Left renal pelvis (tissue), 4 donors: ENCODE data around the gene PARD3. TPM values are rescaled to one million over a fixed set of nuclear protein-coding genes. Genes with fewer than 3 reads are reported as not detected.
"Not testable (repeated sequence)": the region's sequence is repeated elsewhere in the genome, so short reads cannot be mapped to it uniquely, and the experiment has no call there.

Source experiments
- DNase-seq, 4 donors: peaks; one replicate each; pipeline ENCODE4 v3.0.0-alpha.2; 2013; ENCODE audit warnings: low read depth in 4 of 4, low spot score in 3 of 4
- polyA plus RNA-seq, 4 donors: library from polyadenylated mRNA; unstranded; fragments of 120-200 nt; gene quantifications; one replicate each; pipeline ENCODE4 v1.2.1, GENCODE V29; 2013; ENCODE audit not compliant: insufficient read length in 4 of 4

The PARD3 gene
- polyA plus RNA-seq, 4 donors = 56.7 to 75.5 (median 69.4) TPM

DNA sequence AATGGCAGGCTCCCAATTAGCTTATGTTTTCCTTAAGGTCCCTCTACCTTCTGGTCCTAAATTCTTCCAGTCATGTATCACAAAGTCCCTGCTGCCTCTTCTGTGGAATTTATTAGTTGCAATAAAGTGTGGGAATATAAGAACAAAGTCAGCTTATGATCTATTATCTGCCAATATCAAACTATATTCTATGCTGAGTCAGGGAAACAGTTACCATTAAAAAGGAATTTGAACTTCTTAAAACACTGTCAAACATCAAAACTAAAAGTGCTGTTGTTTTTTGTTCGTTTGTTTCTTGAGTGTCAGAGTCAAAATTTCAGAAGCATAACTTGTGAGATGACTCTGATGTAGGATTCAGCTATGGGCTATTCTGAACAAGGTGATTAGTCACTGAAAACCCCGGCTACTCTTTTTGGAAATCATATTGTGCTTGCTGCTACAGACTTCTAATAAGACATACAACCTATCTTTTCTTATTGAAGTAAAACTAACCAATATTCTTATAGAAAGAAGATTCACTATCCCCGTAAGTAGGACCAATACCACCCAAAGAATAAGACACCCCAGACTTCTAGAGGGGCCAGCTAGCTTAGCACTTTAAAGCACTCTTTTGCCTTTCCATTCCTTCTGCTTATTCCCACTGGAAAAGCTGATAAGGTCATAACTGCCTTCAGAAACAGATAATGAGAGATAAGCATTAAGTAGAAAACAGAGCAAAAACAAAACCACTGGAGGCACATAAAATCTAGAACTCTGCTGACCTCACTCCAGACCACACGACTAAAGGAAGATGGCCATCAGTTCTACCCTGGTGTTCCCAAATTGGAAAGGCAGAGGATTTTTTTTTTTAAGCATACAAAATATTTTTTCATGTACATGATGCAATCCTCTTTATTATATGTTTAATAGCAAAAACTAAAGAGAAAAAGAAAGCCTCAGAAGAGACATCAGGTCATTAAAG lies 370.6 kb downstream of the PARD3 start:
- no peak for DNase-seq

DNA sequence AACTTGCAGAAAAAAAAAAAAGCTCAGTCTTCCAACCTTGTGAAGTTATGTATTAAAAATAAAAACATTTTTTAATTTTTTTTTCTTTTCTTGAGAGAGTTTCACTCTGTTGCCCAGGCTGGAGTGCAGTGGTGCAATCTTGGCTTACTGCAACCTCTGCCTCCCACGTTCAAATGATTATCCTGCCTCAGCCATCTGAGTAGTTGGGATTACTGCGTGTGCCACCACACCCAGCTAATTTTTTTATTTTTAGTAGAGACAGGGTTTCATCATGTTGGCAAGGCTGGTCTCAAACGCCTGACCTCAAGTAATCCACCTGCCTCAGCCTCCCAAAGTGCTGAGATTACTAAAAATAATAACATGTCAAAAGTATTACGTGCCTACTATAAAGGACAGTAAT lies 375.7 kb downstream of the PARD3 start:
- DNase-seq = not testable (repeated sequence)

GRCh38 chr10:34438741-34439140 lies 376.4 kb downstream of the PARD3 start:
- no peak for DNase-seq

DNA sequence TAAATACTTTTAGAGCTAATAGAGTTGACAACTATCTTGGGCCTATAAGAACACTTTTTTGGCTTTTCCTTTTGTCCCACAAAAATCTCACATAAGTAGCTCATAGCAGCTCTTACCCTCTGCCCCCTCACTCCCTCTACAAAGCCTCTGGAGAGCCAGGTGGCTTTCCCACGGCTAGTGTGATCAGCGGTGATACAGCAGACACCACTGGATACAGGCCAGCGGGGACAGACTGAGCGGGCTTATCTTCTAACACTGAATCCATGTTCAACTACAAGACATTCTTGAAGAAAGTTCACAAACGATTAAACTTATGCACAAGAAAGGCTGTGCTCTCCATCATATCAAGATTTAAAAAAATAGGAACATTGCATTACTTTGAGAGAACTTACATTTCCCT lies 377.2 kb downstream of the PARD3 start:
- no peak for DNase-seq

DNA sequence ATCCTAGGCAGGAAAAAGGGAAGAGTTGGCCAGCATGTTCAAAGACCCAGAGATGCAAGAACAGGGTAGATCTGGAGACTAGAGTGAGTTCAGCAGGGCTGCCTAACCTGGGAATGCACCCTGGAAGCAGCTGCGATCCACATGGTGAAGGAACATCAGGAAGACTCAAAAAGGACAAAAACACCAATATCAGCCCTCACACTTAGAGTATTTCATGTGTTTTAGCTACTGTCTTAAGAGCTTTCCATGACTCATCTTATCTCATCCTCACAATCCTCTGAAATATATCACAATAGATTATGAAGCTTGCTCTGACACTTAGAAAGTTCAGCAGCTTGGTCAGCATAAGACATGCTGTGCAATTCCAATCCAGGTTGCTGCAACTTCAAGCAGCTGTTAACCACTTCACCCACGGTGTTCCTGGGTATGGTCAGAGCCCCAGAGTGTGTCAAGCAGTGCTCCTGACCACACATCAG lies 380.9 kb downstream of the PARD3 start:
- no peak for DNase-seq

DNA sequence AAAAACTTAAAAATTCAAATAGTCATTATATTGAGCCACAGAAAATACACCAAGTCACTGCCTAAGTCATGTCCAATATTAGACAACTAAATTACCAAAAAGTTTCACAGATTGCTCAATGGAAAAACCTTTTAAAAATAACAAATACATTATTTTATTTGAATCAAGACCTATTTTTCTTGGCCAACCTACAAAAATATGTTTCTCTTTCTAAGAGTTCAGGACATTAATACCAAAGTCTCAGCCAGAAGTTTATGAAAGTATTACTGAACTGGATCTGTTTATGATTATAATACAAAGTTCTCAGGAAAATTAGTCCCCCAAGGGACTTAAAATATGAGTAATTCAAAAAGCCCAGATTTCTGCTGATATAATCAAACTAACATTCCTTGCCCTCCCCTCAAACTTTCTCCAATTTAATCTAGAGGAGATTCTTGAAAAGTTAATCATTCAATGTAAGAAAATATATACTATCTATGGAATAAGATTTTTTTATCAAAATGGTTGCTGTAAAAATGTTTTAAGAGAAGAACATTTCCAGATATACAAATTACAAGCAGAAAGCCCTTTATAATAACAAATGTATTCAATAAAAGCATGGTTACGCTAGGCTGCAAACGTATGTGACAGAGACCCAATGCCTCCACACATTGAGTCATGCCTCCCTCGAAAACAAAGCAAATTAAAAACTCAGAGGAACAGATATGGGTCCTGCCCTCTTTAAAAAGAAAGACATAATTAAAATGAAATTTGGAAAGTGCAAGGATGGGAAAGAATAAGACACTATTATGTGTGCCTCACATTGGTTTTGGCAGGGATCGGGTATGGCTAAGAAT lies 381.6 kb downstream of the PARD3 start:
- DNase-seq = no peak

- no peak for DNase-seq
Observed at GRCh38 chr10:34432589-34432988, 382.5 kb downstream of the PARD3 start.

- DNase-seq = no peak
Observed at GRCh38 chr10:34430685-34431084, 384.4 kb downstream of the PARD3 start.

DNA sequence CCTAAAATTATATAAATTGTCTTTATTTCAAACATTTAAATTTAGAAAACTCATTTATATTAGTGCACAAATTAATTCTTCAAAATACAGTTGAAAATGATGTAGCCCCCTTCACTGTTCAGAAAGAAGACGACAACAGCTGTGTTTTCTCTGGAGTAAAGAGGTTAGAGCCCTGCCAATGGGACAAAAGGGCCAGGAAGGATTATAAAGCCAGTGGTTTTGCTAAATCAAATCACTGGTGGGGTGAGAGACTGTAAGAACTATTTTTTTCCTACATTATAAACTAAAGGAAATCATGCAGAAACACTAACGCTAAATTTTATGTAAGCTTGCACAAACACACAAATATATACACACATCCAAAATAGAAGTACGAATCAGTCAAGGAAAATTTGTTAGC lies 386.6 kb downstream of the PARD3 start:
- no peak for DNase-seq

GRCh38 chr10:34427911-34428216 lies 387.2 kb downstream of the PARD3 start:
- no peak for DNase-seq

- not testable (repeated sequence) for DNase-seq
Observed at GRCh38 chr10:34427158-34427910, 387.8 kb downstream of the PARD3 start.

DNA sequence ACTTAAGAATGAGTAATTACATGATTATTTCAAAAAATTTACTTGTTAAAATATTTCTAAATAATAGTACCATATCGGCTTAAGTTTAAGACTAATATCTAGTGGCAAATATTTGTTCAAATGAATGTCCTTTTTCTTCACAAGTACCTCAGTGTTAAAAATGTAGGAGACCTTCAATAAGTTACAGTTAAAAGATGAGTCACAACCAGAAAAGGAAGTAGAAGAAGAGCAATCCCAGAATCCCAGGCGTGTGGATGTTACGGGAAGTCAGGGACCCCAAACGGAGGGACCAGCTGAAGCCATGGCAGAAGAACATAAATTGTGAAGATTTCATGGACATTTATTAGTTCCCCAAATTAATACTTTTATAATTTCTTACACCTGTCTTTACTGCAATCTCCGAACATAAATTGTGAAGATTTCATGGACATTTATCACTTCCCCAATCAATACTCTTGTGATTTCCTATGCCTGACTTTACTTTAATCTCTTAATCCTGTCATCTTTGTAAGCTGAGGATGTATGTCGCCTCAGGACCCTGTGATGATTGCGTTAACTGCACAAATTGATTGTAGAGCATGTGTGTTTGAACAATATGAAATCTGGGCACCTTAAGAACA lies 388.4 kb downstream of the PARD3 start:
- not testable (repeated sequence) for DNase-seq

DNA sequence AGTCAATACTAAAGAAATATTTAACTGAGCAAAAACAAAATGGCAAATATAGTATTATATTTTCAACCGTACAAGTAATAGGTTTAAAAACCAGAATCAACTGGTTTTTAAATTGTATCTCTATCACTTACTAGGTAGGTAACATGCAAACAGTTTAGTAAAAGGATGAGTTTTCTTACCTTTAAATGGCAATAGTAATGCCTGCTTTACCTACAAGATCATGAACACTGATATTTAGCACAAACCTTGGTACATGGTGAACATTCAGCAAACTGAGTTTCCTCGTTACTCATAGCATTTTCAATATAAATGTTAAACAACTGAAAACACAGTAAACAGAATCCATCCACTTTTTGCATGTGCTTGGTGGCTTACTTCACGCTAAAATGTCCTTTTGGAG lies 389.1 kb downstream of the PARD3 start:
- DNase-seq = no peak

- DNase-seq = no peak
Observed at GRCh38 chr10:34423673-34424625, 391.1 kb downstream of the PARD3 start.

GRCh38 chr10:34420795-34421194 lies 394.3 kb downstream of the PARD3 start:
- DNase-seq = no peak

GRCh38 chr10:34420273-34420672 lies 394.8 kb downstream of the PARD3 start:
- DNase-seq = no peak

DNA sequence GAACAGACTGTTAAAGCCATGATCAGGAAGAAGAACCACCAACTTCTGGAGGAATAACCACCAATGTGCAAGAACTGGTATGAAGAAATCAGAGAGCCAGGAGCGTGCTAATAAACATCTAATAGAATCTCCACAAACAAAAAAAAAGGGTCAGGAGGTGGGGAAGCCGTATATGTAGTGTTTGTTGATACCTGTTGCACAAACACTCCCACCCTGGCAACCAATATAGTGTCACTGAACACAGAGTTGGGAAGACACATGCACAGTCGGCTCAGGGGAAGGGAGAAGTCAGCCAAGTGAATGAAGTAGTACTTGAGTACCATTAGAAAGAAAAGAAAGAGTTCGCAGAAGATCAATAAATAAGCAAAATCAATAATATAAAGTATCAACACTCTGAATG lies 400.1 kb downstream of the PARD3 start:
- no peak for DNase-seq

GRCh38 chr10:34413756-34414587 lies 401.1 kb downstream of the PARD3 start:
- DNase-seq = no peak
